AG08396 (cell line): ENCODE results near the gene RAB3D.
"Not testable (repeated sequence)": the region's sequence is repeated elsewhere in the genome, so short reads cannot be mapped to it uniquely, and the experiment has no call there.

ENCODE experiments used
- DNase-seq: peaks from one replicate; pipeline ENCODE4 v3.0.0; 2012; ENCODE audit warnings: low spot score, mixed read lengths

Gene RAB3D

GRCh38 chr19:11338121-11338520, 1.3 kb downstream of the RAB3D start:
- DNase-seq: no peak

- no peak for DNase-seq
These were observed 2.4 kb downstream of the RAB3D start for GRCh38 chr19:11337080-11337479.

GRCh38 chr19:11335449-11336146, 3.9 kb downstream of the RAB3D start:
- DNase-seq: no peak

- DNase-seq: not testable (repeated sequence)
These were observed 5.6 kb downstream of the RAB3D start for GRCh38 chr19:11333838-11334237.

GRCh38 chr19:11332822-11333221, 6.6 kb downstream of the RAB3D start:
- DNase-seq: no peak

- no peak for DNase-seq
These were observed 8.0 kb downstream of the RAB3D start for GRCh38 chr19:11331502-11331901.

- DNase-seq: no peak
These were observed 9.3 kb downstream of the RAB3D start for GRCh38 chr19:11330127-11330526.

- DNase-seq: no peak
These were observed 13.9 kb downstream of the RAB3D start for GRCh38 chr19:11325544-11325943.

GRCh38 chr19:11324748-11325389, 14.6 kb downstream of the RAB3D start:
- no peak for DNase-seq

GRCh38 chr19:11324079-11324661, 15.3 kb downstream of the RAB3D start:
- peak; percentile 89 for DNase-seq

GRCh38 chr19:11323601-11324078, 15.8 kb downstream of the RAB3D start:
- DNase-seq: no peak

GRCh38 chr19:11322269-11323024, 17.0 kb downstream of the RAB3D start:
- DNase-seq: no peak

GRCh38 chr19:11321191-11322126, 18.0 kb downstream of the RAB3D start:
- no peak for DNase-seq

GRCh38 chr19:11320278-11320995, 19.0 kb downstream of the RAB3D start:
- DNase-seq: not testable (repeated sequence)

GRCh38 chr19:11306337-11306736, 33.1 kb downstream of the RAB3D start:
- no peak for DNase-seq

GRCh38 chr19:11304936-11305335, 34.5 kb downstream of the RAB3D start:
- no peak for DNase-seq

- DNase-seq: no peak
These were observed 38.7 kb downstream of the RAB3D start for GRCh38 chr19:11300811-11301120.

GRCh38 chr19:11299946-11300810, 39.3 kb downstream of the RAB3D start:
- no peak for DNase-seq

GRCh38 chr19:11296264-11296663, 43.2 kb downstream of the RAB3D start:
- DNase-seq: no peak

- DNase-seq: no peak
These were observed 43.7 kb downstream of the RAB3D start, which contains the start of gene TSPAN16 for GRCh38 chr19:11295665-11296245. TSS of gene TSPAN16 (plus strand) at chr19:11296160. CDS start at chr19:11296298, 138 bp downstream.
